RWPE2 (cell line): Measurements from ENCODE around the gene SLC7A10.
"Not testable (repeated sequence)": the region's sequence is repeated elsewhere in the genome, so short reads cannot be mapped to it uniquely, and the experiment has no call there.

Experiments
- ATAC-seq: fragments of 200-7000 bp; cut with Tn5 transposase; 3 replicates; pipeline ENCODE4 v1.9.1; 2021; ENCODE audit warnings: low read depth
- DNase-seq: peaks from one replicate; pipeline ENCODE4 v3.0.0-alpha.2; 2020; ENCODE audit warnings: low spot score
- H3K27ac ChIP-seq: fragments of 450-650 bp; 2 replicates; pipeline ENCODE4 v1.5.1; 2017; ENCODE audit warnings: mild to moderate bottlenecking; ENCODE audit not compliant: poor library complexity, severe bottlenecking
- H3K27me3 ChIP-seq: fragments of 250-450 bp; sonication (Bioruptor Pico); 2 replicates; pipeline ENCODE4 v1.5.1; 2021; ENCODE audit warnings: mild to moderate bottlenecking, moderate library complexity; ENCODE audit not compliant: insufficient read depth, poor library complexity, severe bottlenecking
- H3K36me3 ChIP-seq: fragments of 250-450 bp; sonication (Bioruptor Pico); 2 replicates; pipeline ENCODE4 v1.5.1; 2020; ENCODE audit warnings: low read depth, mild to moderate bottlenecking, moderate library complexity
- H3K4me1 ChIP-seq: fragments of 250-450 bp; sonication (Bioruptor Pico); 2 replicates; pipeline ENCODE4 v1.5.1; 2021; ENCODE audit warnings: mild to moderate bottlenecking, moderate library complexity; ENCODE audit not compliant: insufficient read depth, poor library complexity, severe bottlenecking
- H3K4me3 ChIP-seq: fragments of 250-450 bp; sonication (Bioruptor Pico); 2 replicates; pipeline ENCODE4 v1.5.1; 2021; ENCODE audit warnings: mild to moderate bottlenecking, moderate library complexity; ENCODE audit not compliant: severe bottlenecking
- H3K9me3 ChIP-seq: fragments of 250-450 bp; sonication (Bioruptor Pico); 2 replicates; pipeline ENCODE4 v1.5.1; 2021; ENCODE audit warnings: mild to moderate bottlenecking, moderate library complexity; ENCODE audit not compliant: severe bottlenecking
- CTCF ChIP-seq: fragments of 450-650 bp; IDR thresholded peaks from one replicate; pipeline ENCODE4 v1.5.1; 2017; ENCODE audit warnings: mild to moderate bottlenecking, moderate library complexity; ENCODE audit not compliant: poor library complexity, severe bottlenecking

SLC7A10 gene

GRCh38 chr19:33171222-33171795, 54.3 kb downstream of the SLC7A10 start:
- DNase-seq: no peak
- H3K4me1 ChIP-seq: peaks cover 5% of the 10 kb centered on the region
- H3K27me3 ChIP-seq: no peaks in the 10 kb centered on the region
- no peak for ATAC-seq
- H3K27ac ChIP-seq: no peak overlapping the region
- no peaks in the 10 kb centered on the region for H3K9me3 ChIP-seq
- no peak for TF ChIP-seq CTCF
- H3K36me3 ChIP-seq: no peaks in the 10 kb centered on the region
- no peak overlapping the region for H3K4me3 ChIP-seq

- Histone ChIP-seq H3K4me3 (no peak overlapping the region), H3K27ac (no peak overlapping the region), H3K9me3 (no peaks in the 10 kb centered on the region), H3K4me1 (peaks cover 5% of the 10 kb centered on the region), H3K27me3 (no peaks in the 10 kb centered on the region), H3K36me3 (no peaks in the 10 kb centered on the region)
- DNase-seq (no peak), ATAC-seq (no peak)
- no peak for TF ChIP-seq CTCF
Measured at GRCh38 chr19:33168528-33168927, 57.1 kb downstream of the SLC7A10 start.

- Histone ChIP-seq H3K4me3 (no peak overlapping the region), H3K4me1 (peaks cover 5% of the 10 kb centered on the region), H3K36me3 (no peaks in the 10 kb centered on the region), H3K27me3 (no peaks in the 10 kb centered on the region), H3K27ac (no peak overlapping the region), H3K9me3 (no peaks in the 10 kb centered on the region)
- ATAC-seq (no peak), DNase-seq (no peak)
- TF ChIP-seq CTCF: no peak
Measured at GRCh38 chr19:33167438-33167837, 58.2 kb downstream of the SLC7A10 start.

GRCh38 chr19:33166037-33166436, 59.6 kb downstream of the SLC7A10 start:
- not testable (repeated sequence) for ATAC-seq, H3K36me3 ChIP-seq, H3K4me1 ChIP-seq, DNase-seq, H3K27me3 ChIP-seq, H3K27ac ChIP-seq, H3K4me3 ChIP-seq, H3K9me3 ChIP-seq

- DNase-seq: no peak
- no peaks in the 10 kb centered on the region for H3K9me3 ChIP-seq
- no peak overlapping the region for H3K27ac ChIP-seq
- no peaks in the 10 kb centered on the region for H3K36me3 ChIP-seq
- H3K27me3 ChIP-seq: no peaks in the 10 kb centered on the region
- no peak for TF ChIP-seq CTCF
- no peaks in the 10 kb centered on the region for H3K4me1 ChIP-seq
- no peak overlapping the region for H3K4me3 ChIP-seq
- no peak for ATAC-seq
Measured at GRCh38 chr19:33163481-33163880, 62.2 kb downstream of the SLC7A10 start.
